ENCODE measurements around the gene FRMPD4.

DNA sequence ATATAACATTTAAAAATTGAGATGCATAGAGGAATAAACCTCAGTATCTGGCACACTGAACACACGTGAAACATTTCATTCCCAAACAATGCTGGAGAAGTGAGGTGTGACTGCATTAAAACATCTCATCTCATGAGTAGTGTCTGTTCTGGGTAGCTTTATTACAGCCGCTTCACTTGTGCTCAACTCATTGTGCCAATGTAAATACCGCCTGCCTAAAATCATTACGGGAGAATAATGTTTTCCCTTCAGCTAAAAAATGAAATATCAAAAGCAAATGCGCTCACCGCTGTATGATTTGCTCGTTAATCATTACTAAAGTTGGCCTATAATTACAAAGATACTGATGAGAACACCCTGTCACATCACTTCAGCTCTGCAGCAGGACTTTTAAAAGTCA, 542.8 kb downstream of the FRMPD4 start:
- no peak for TF ChIP-seq CTCF (conservative IDR thresholded peaks at IDR 0.05 in 1 of 2, IDR thresholded peaks at IDR 0.05 in 1 of 2; ENCODE audit: low read depth in 1 of 2, low read length in 2 of 2)
- TF ChIP-seq EZH2 (IDR thresholded peaks at IDR 0.05; ENCODE audit: low read length, missing control alignments): no peak
